IPS-18c (cell line): ENCODE data around the gene DENND2A.
A peak's percentile ranks its signal among the peaks of the same experiment; 100 is the strongest.
"Not testable (repeated sequence)": the region's sequence is repeated elsewhere in the genome, so short reads cannot be mapped to it uniquely, and the experiment has no call there.

ENCODE experiments used
- H3K4me3 ChIP-seq: 2 replicates; pipeline ENCODE4 v1.7.0; 2013; ENCODE audit warnings: low read depth, mild to moderate bottlenecking, low read length, moderate library complexity; ENCODE audit not compliant: insufficient read depth
- H3K9me3 ChIP-seq: one replicate; pipeline ENCODE4 v1.6.1; 2013; ENCODE audit warnings: mild to moderate bottlenecking, low read length, moderate library complexity; ENCODE audit not compliant: control insufficient read depth, insufficient read depth

The DENND2A gene

DNA sequence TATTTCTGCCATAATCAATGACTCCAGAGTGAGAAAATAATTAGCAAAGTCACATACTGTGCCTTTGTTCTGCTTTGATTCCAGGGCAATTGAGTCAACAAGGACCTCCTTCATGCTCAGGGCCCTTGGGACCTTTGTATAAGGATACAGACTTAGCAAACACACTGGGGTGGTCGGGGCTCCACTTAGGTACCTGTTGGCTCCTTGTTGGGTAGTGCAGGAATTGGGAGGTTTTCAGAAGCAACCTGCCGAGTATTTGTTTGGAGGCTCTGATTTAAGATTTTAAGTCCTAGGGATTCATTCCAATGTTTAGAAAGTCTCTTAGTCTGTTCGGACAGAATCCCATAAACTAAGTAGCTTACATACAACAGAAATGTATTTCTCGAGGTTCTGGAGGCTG is 35.1 kb upstream of the DENND2A start:
- no peak overlapping the region for H3K4me3 ChIP-seq

DNA sequence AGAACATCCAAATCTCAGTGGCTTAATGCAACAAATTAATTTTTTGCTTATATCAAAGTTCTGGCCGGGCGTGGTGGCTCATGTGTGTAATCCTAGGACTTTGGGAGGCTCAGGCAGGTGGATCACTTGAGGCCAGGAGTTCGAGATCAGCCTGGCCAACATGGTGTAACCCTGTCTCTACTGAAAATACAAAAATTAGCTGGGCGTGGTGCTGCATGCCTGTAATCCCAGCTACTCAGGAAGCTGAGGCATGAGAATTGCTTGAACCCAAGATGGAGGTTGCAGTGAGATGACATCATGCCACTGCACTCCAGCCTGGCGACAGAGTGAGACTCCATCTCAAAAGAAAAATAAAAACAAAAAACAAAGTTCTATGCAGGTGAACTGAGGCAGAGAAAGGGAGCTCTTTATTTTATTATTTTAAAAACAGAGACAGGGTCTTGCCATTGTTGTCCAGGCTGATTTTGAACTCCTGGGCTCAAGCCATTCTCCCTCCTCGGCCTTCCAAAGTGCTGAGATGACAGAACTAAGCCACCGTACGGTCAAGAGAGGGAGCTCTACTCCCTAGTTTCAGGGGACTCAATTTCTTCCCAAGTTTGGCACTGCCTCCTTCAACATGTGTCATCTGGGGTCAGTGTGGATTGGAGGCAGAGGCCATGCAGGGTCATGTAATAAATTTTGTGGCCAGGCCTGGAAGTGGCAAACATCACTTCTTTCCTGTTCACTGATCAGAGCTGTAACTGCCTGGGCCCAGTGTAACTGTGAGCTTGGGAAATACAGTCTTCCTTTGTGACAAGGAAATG is 34.5 kb upstream of the DENND2A start:
- H3K4me3 ChIP-seq = no peak overlapping the region

More for the DNA sequence above, 35.1 kb upstream of the DENND2A start:
- no peaks in the 10 kb centered on the region for H3K9me3 ChIP-seq

DNA sequence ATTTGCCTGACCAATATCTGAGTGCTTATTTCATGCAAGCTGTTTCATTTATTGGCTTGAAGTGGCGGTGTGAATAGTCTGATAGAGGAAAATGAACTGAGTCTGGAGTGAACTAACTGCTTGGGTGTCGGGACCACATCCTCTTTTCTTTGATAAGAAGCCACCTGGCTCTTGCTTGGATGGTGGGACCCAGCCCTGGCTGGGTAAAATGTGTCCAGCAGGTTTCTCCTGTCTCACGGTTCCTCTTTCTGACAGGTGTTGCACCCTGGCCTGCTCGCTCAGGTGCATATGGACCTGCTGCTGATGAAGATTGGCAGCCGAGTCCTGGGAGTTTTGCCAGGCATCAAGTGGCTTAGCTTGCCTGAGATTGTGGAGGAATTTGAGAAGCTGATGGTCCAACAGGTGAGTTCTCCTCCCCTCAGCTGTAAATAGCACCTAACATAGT is 33.8 kb upstream of the DENND2A start:
- no peaks in the 10 kb centered on the region for H3K9me3 ChIP-seq

More for the DNA sequence above, 34.5 kb upstream of the DENND2A start:
- no peaks in the 10 kb centered on the region for H3K9me3 ChIP-seq

DNA sequence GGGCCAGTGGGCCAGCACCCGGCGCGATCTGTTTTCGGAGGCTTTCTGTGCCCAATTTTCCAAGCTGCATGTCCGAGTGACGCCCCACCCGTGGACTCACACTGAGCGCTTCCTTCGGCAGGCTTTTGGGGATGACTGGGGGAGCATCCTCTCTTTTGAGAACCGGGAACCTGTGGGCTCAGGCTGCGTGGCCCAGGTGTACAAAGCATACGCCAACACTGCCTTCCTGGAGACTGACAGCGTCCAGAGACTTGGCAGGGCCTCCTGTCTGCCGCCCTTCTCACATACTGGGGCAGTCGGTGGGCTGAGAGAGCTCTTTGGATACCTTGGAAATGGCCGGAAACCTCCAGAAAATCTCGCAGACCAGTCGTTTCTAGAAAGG is 33.2 kb upstream of the DENND2A start:
- H3K9me3 ChIP-seq = no peaks in the 10 kb centered on the region
- H3K4me3 ChIP-seq = peak overlapping the region; percentile 66

More for the DNA sequence above, 33.8 kb upstream of the DENND2A start:
- no peak overlapping the region for H3K4me3 ChIP-seq

DNA sequence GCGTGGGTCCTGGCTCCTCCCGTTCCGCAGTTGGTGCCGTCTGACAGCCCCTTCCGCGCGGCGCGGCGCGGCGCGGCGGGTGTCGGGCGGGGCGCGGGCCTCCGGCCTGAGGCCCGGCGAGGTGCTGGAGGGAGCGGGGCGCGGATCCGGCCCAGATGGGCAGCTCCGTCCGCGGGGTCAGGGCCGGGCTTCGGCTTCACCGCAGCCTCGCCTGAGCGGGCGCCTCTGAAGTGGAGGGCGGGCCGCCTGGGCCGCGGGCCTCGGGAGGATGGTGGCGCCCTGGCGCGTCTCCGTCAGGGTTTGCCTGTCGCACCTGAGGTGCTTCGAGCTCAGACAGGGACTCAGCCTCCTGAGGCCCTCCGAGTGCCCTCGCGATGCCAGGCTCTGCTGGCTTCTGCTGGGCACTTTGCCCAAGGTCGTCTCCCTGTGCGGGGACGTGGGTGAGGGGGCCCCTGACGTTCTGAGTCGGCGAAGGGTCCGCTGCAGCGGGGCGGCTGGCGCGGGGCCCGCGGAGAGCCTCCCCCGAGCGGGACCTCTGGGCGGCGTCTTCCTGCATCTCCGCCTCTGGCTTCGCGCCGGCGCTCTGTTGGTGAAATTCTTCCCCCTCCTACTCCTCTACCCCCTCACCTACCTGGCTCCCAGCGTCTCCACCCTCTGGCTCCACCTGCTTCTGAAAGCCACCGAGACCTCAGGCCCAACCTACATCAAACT is 32.6 kb upstream of the DENND2A start:
- no peaks in the 10 kb centered on the region for H3K9me3 ChIP-seq

DNA sequence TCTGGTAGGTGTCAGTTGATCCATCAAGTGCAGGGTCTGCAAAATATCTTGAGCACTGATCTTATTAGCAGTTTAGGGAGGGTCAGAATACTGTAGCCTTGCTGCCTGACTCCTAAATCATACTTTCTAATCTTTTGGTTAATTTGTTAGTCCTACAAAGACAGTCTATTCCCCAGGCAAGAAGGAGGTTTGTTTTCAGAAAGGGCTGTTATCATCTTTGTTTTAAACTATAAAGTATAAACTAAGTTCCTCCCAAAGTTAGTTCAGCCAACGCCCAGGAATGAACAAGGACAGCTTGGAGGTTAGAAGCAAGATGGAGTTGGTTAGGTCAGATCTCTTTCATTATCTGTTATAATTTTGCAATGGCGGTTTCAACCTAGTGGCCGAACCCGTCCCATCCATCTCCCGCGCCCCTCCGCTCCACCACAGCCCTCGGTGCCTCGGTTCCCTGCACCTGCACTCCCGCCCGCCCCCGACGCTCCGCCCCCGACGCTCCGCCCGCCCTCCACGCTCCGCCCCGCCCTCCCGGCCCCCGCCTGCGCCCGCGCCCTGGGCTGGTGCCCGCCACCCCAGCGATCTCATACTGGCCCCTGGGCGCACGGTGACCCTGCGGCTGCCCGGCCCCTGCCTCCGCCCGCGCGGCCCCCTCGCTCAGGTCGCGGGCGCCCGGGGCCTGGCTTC is 31.9 kb upstream of the DENND2A start, which contains the start of gene ADCK2:
ADCK2 (plus strand) TSS at position 564 of the 681 bp plus-strand sequence. CDS start 386 bp downstream, outside the sequence.
- peak within 1 kb of the TSS; percentile 66 for H3K4me3 ChIP-seq

More for the DNA sequence above, 32.6 kb upstream of the DENND2A start:
- H3K4me3 ChIP-seq = peak overlapping the region; percentile 66

DNA sequence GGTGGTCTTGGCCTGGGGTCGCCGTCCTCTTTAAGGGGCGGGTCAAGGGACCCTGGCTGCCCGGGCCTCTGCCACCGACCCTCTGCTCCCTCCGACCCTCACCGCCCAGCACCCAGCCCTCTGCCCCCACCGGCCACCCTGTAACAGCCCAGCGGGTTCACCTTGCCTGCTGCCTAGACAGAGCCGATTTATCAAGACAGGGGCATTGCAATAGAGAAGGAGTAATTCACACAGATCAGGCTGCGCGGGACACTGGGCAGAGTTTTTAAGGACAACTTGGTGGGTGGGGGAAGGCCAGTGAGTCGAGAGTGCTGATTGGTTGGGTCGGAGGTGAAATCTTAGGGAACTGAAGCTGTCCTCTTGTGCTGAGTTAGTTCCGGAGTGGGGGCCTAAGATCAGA is 31.4 kb upstream of the DENND2A start:
- no peaks in the 10 kb centered on the region for H3K9me3 ChIP-seq
- H3K4me3 ChIP-seq = peak overlapping the region; percentile 35; the same call in 1 of the 2 replicates

More for the DNA sequence above, 31.9 kb upstream of the DENND2A start, which contains the start of gene ADCK2:
- no peaks in the 10 kb centered on the region for H3K9me3 ChIP-seq

DNA sequence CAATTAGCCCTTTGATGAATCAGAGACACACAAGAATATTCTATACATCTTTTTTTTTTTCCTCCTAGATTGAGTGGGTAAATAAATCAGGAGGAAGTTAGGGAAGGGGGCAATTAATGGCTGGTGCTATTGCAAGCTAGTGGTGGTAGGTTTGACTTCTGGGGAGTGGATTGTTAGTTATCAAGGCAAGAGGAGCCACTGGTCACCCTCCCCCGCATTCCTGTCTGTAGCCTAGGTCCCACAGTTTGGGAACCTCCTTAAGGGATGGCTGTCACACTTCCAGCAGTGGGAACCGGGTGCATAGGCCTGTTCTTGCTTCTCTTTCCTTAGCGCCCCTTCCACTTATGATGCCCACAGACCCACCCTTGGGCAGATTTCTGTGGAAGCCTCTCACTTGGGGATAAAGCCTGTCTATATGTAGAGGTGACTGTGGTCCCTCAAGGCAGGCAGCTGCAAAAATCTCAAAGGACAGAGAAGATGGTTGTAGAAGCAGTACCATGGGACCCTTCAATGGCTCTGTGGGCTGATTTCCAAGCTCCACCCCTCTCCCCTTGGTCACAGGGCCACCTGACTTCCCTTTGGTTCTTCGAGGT is 29.8 kb upstream of the DENND2A start:
- no peak overlapping the region for H3K4me3 ChIP-seq
- H3K9me3 ChIP-seq = no peaks in the 10 kb centered on the region

DNA sequence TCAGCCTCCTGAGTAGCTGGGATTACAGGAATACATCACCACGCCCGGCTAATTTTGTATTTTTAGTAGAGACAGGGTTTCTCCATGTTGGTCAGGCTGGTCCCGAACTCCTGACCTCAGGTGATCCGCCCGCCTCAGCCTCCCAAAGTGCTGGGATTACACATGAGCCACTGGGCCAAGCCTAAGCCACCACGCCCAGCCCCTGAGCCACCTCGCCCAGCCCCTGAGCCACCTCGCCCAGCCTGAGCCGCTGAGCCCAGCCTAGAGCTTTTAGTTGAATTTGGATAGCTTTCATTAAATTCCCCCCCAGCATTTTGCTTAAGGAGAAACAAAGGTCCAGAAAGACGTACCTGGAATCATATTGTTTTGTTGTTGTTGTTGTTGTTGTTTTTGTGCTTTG is 29.2 kb upstream of the DENND2A start:
- not testable (repeated sequence) for H3K4me3 ChIP-seq, H3K9me3 ChIP-seq

DNA sequence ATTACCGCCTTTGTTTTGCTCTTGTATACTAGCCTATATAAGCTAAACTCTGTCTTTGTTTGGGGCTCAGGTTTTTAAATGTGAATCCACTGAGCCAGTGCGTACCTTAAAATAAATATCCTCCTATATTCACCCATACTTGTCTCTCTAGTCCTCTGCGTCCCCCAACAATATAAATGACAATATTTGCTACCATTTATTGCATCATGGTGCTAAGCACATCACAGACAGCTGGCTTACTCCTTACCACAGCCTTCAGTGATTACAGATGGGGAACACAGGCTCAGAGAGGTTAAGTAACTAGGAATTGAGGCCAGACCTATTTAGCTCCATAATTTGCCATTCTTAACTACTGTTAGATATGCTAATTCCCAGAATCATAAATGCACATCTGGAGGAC is 28.7 kb upstream of the DENND2A start:
- H3K4me3 ChIP-seq = no peak overlapping the region

DNA sequence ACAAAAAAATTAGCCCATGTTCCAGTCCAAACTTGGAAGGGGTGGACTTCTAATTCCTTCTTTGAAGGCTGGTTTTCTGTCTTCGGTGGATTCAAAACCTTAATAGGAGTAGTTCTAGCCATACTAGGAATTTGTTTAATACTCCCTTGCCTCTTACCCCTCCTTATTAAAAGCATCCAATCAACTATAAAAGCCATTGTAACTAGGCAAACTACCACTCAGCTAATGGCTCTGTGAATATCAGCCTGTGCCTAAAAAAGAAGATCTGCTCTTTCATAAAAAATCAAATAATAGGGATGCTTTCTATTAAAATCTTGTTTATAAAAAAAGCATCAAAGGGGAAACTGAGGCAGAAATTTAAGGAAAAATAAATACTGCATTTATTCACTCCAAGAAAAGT is 28.0 kb upstream of the DENND2A start:
- Histone ChIP-seq H3K4me3 (no peak overlapping the region), H3K9me3 (no peaks in the 10 kb centered on the region)

More for the DNA sequence above, 28.7 kb upstream of the DENND2A start:
- H3K9me3 ChIP-seq = no peaks in the 10 kb centered on the region

DNA sequence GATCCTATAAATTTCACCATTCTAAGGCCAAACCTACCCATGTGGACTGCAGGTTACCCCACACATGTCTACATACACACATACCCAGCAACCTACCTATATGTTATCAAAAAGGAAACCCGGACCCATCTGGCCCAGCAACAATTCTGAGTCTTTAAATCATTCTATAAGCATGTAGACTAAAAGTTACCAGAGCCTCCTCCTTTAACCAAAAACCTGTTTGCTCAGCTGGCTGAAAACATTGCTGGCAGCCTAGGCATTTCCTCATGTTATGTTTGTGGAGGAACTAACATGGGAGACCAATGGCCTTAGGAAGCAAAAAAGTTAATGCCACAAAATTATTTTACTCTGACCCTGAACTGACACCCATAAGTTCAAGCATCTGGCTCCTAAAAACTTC is 26.9 kb upstream of the DENND2A start:
- no peak overlapping the region for H3K4me3 ChIP-seq
- H3K9me3 ChIP-seq = no peaks in the 10 kb centered on the region

DNA sequence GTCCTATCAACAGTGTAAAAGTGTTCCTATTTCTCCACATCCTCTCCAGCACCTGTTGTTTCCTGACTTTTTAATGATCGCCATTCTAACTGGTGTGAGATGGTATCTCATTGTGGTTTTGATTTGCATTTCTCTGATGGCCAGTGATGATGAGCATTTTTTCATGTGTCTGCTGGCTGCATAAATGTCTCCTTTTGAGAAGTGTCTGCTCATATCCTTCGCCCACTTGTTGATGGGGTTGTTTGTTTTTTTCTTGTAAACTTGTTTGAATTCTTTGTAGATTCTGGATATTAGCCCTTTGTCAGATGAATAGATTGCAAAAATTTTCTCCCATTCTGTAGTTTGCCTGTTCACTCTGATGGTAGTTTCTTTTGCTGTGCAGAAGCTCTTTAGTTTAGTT is 22.3 kb upstream of the DENND2A start:
- H3K4me3 ChIP-seq, H3K9me3 ChIP-seq: not testable (repeated sequence)

DNA sequence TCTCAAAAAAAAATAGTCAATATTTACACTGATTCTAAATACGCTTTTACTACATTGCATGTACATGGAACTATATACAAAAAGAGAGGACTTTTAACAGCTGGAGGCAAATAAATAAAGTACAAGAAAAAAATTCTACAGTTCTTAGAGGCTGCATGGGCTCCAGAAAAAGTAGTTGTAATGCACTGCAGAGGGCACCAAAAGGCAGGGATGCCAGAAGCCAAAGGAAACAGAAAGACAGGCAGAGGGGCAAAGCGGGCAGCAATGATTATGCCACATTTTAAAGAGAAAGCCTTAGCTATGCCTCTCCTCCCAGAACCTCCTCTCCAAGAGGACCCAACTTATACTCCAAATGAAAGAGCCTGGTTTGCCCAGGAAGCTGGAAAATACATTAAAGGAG is 20.5 kb upstream of the DENND2A start:
- Histone ChIP-seq H3K9me3 (no peaks in the 10 kb centered on the region), H3K4me3 (no peak overlapping the region)

DNA sequence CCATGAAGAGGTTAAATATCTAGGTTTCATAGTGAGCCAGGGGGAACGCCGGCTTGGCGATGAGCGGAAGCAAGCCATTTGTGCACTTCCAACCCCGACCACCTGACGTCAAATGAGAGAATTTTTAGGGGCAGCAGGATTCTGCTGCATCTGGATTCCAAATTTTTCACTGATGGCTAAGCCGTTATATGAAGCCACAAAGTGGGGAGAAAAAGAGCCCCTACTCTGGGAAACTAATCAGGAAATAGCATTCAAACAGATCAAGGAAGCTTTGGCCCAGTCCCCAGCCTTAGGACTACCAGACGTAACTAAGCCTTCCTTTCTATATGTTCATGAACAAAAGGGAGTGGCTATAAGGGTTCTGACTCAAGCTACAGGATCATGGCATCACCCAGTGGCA is 19.2 kb upstream of the DENND2A start:
- Histone ChIP-seq H3K4me3 (no peak overlapping the region), H3K9me3 (no peaks in the 10 kb centered on the region)

DNA sequence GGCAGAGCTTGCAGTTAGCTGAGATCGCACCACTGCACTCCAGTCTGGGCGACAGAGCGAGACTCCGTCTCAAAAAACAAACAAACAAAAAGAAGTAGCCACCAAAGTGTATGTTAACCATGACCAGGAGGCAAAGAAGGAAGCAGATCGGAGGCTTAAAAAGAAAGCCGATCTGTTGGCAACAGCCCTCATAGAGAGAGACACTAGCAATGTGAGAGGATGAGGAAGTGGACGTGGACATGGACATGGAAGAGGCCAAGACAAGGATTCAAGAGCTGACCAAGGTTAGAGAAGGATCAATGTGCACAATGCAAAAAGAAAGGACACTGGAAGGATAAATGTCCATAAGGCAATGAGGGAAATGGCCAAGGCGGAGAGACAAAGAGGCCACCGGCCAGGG is 17.3 kb upstream of the DENND2A start:
- H3K9me3 ChIP-seq = no peaks in the 10 kb centered on the region
- H3K4me3 ChIP-seq = no peak overlapping the region
